Measurements from ENCODE around the gene AGO3.

- TF ChIP-seq POLR2A (IDR thresholded peaks at IDR 0.05; ENCODE audit: extremely low read depth, insufficient read length), result no peak
- TF ChIP-seq MYC (IDR thresholded peaks at IDR 0.05; ENCODE audit: low read depth, low read length), result no peak
These were observed 152.3 kb downstream of the AGO3 start for GRCh38 chr1:36083219-36083618.
